GM18517 (cell line): Measurements from ENCODE around the gene IMMP2L.
A peak's percentile ranks its signal among the peaks of the same experiment; 100 is the strongest.
"Not testable (repeated sequence)": the region's sequence is repeated elsewhere in the genome, so short reads cannot be mapped to it uniquely, and the experiment has no call there.

ENCODE experiments used
- ATAC-seq: cut with Tn5 transposase; IDR thresholded peaks from one replicate; pipeline ENCODE4 v1.9.1; 2021; ENCODE audit warnings: mild to moderate bottlenecking, moderate library complexity; ENCODE audit not compliant: unreplicated experiment

Gene IMMP2L

GRCh38 chr7:111352319-111352718 lies 210.0 kb downstream of the IMMP2L start:
- ATAC-seq: no peak

GRCh38 chr7:111346219-111346618 lies 216.1 kb downstream of the IMMP2L start:
- no peak for ATAC-seq

DNA sequence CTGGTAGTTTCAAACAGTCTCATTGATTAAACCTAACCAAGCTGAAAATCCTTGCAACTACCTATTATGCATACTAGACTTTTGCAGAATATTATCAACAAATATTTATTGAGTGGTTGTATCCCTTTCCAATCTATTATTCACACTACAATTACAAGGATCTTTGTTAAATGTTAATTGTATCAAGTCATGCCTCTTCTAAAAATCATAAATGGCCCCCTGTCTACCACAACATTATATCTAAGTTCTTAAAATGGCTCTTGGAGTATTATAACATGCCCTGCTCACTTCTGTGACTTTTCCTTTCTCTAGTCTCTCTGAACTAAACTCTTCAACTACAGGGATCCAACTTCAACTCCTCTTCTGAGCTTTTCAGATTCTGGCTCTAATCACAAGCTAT lies 219.3 kb downstream of the IMMP2L start:
- ATAC-seq: no peak

- ATAC-seq: no peak
Measured at GRCh38 chr7:111339006-111339405, 223.3 kb downstream of the IMMP2L start.

GRCh38 chr7:111333010-111333409 lies 229.3 kb downstream of the IMMP2L start:
- no peak for ATAC-seq

DNA sequence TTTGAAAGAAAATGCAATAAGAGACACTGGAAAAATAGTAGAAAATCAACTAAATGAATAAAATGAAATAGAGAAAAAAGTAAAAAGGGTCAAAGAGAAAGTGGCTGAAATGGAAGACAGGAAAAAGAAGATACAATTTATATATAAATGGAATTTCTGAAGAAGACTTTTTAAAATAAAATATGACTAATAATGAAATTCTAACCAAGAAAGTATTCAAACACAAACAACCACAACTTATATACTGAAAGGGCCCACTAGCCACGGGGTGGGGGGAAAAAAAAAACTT lies 232.1 kb downstream of the IMMP2L start:
- no peak for ATAC-seq

GRCh38 chr7:111329367-111330234 lies 232.7 kb downstream of the IMMP2L start:
- ATAC-seq: no peak

GRCh38 chr7:111328487-111328886 lies 233.8 kb downstream of the IMMP2L start:
- no peak for ATAC-seq

- no peak for ATAC-seq
Measured at GRCh38 chr7:111324776-111325175, 237.5 kb downstream of the IMMP2L start.

- ATAC-seq: peak; percentile 82
Measured at GRCh38 chr7:111324228-111324627, 238.1 kb downstream of the IMMP2L start.

DNA sequence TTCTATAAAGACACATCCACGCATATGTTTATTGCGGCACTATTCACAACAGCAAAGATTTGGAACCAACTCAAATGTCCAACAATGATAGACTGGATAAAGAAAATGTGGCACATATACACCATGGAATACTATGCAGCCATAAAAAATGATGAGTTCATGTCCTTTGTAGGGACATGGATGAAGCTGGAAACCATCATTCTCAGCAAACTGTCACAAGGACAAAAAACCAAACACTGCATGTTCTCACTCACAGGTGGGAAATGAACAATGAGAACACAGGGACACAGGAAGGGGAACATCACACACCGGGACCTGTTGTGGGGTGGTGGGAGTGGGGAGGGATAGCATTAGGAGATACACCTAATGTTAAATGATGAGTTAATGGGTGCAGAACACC lies 238.6 kb downstream of the IMMP2L start:
- ATAC-seq: not testable (repeated sequence)

DNA sequence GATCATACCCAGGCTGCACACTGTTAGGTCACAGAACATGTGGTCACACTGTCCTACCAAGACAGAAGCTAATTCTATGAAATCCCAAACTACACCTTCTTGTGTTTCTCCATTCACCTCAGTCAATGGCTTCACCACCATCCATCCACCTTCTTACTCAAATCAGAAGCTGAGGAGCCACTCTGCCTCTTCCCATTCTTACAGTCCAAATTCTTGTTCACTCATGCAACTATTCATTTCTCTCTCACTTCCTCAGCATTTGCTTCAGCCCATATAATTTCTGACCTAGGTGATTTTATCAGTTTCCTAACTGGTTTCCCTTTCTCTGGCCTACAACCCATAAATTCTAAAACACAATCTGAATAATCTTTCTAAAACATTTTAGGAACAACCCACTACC lies 242.2 kb downstream of the IMMP2L start:
- ATAC-seq: no peak

DNA sequence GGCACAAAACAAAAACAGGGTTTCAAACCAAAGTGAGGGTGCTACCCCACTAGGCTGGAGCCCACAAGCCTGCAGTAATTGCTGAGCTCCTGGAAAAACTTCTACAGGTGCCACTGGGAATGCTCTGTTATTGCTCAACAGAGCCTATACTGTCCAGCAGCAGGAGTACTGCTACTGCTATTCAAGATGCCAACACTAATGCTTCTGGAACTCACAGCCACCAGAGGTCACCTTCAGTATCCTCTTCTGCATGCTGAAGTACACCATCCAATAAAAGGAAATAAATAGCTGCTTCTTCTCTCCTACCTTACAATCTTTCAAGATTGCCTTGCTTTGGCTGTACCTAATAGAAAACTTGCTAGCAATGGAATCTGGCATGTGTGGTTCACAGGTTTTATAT lies 249.3 kb downstream of the IMMP2L start:
- no peak for ATAC-seq

GRCh38 chr7:111308691-111309090 lies 253.6 kb downstream of the IMMP2L start:
- no peak for ATAC-seq

DNA sequence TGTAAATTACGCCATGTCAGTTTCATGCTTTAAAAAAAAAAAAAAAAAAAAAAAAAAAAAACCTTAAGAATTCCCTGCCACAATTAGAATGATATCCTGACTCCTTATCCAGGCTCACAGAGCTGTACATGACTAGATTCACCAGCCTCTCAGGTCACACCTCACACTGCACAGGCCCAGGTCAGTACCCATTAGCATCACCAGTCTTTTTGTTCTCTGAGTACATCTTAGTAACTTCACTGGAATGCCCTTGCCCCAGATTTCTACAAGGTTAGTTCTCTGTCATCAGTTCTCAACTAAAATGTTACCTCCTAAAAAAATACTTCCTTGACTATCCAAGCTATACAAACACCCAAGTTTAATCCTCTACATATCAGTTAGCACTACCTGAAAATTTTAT lies 260.4 kb downstream of the IMMP2L start:
- no peak for ATAC-seq

- no peak for ATAC-seq
Measured at GRCh38 chr7:111294494-111294893, 267.8 kb downstream of the IMMP2L start.

- no peak for ATAC-seq
Measured at GRCh38 chr7:111292026-111292470, 270.2 kb downstream of the IMMP2L start.

- no peak for ATAC-seq
Measured at GRCh38 chr7:111290982-111291381, 271.3 kb downstream of the IMMP2L start.

DNA sequence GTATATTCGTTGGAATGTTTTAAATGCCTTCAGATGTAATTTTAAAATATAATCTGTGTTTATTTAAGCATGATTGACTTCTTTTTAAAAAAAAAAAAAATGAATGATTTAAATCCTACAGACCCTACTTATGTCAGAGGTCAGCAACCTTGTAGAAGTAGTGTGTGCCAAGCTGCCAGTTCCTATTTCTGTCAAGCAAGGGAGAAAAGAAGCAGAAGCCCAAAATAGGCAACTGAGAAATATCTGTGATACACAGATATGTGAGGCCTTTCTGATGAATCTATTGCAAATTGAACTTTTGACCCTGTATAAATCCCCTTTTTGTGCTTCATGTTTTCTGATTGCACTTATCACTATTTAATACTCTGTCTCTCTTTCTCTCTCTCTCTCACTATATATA lies 271.9 kb downstream of the IMMP2L start:
- no peak for ATAC-seq

- ATAC-seq: not testable (repeated sequence)
Measured at GRCh38 chr7:111288441-111288840, 273.9 kb downstream of the IMMP2L start.

DNA sequence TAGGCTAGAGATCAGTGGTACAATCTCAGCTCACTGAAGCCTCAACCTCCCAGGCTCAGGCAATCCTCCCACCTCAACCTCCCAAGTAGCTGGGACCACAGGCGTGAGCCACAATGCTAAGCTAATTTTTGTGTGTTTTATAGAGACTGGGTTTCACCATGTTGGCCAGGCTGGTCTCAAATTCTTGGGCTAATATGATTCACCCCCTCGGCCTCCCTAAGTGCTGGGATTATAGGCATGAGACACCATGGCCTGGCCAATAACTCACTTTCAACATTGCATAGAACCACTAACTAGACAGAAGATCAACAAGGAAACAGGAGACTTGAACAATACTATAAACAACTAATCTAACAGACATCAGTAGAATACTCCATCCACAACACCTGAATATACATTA lies 279.7 kb downstream of the IMMP2L start:
- no peak for ATAC-seq

DNA sequence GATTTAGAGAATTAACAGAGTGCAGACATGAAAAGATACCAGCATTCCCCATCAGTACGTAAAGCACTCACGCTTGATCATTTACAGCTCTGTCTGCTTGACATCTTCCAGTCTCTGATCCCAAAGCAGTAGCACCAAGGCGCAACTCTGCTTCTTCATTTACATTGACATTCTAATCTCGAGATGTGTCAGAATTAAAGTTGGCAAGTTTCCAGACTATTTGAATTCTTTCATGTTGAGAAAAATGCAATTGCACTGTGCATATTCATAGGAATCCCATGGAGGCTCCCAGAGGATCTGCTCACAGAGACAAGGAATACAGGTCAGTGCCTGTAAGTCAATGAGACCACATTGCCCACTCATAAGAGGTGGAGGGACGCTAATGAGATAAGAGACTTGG lies 287.4 kb downstream of the IMMP2L start:
- ATAC-seq: no peak

DNA sequence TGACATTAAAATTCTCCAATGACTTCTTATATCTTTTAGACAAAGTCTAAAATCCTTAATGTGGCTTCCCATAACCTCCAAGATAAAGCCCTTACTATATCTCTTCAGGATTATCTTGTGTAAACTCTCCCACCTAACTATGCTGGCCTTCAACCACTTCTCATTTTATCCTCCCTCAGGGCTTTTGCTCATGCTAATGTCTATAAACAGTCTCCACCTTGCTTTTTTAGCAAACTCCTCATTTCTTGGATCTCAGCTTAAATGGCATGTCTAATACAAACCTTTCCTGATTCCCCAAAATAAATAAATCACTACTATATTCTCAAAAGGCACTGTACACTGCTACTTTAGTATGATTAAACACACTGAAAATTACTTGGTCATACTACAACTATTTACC lies 290.2 kb downstream of the IMMP2L start:
- ATAC-seq: no peak
